ENCODE data around the gene HYI.
"Not testable (repeated sequence)": the region's sequence is repeated elsewhere in the genome, so short reads cannot be mapped to it uniquely, and the experiment has no call there.

The HYI gene

DNA sequence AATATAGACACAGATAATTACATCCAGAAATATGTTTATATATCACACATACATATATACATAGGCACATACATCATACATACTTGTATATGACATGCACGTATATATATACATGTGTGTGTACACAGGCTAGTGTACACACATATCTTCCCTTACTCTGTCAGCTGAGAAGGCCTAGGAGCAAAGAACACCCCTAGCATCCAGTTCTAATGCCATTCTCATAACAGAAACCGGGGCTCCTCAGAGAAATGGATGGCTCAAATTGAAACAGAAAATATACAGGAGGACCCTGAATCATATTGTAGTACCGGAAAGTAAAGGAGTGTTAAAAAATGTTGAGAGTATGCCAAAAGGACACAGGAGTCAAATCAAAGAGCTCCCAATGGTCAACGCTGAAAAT is 19.7 kb upstream of the HYI start:
- H3K4me3 ChIP-seq (replicated peaks; ENCODE audit: low read depth, low read length), result no peak overlapping the region
- no peak for DNase-seq (ENCODE audit: extremely low read depth, low read depth)
- no peak for TF ChIP-seq CTCF (IDR thresholded peaks at IDR 0.05; ENCODE audit: low read depth, low read length, missing control alignments)

DNA sequence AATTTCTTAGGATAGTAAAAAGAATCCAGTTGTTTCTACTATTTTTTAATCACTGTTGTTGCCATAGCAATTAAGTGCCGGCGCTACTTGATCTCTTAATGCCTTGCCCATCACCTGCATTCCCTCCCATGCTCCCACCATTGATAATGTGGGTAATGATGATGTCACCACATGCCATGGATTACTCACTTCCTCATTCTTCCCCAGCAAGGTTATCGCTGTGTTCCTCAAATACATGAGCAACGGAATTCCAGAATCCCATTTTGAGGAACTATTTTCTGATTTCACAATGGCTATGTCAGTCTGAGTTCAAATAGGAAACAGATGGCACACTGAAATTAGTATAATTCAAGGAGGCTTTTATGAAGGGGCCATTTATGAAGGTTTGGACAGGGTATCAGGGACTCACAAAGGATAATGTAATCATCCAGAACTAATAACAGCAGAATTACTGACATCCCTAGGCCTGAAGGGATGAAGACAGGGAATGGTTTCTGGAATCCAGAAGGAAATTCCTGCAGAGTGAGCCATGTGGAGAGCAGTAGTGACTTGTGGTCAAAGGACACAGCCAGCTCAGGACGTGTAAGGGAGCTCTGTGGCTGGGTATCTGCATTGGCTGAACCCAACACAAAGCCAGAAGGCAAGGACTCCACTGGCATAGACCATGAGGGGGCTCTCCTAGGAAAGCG is 18.9 kb upstream of the HYI start:
- not testable (repeated sequence) for H3K4me3 ChIP-seq (replicated peaks; ENCODE audit: low read depth, low read length)
- DNase-seq (ENCODE audit: extremely low read depth, low read depth), result peak; percentile 95

DNA sequence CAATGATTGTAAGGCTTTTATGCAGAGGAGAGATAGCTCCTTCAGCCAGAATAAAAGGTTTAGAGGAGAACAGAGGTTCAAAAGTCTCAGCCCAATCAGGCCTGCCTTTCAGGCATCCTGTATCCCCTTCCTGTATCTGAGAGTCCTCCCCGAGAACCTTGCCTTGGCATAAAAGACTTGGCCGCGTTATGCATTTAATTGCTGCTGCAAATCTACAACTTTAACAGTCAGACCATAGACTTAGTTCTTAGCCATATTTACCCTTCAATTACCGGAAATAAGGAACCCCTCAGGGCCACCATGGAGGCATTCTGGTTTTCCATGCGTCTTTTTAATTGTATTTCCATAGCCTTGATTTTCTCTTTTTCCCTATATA is 18.3 kb upstream of the HYI start:
- DNase-seq (ENCODE audit: extremely low read depth, low read depth), result no peak
- H3K4me3 ChIP-seq (replicated peaks; ENCODE audit: low read depth, low read length), result no peak overlapping the region

GRCh38 chr1:43469932-43470331 is 16.2 kb upstream of the HYI start:
- no peak overlapping the region for H3K4me3 ChIP-seq (replicated peaks; ENCODE audit: low read depth, low read length)

More for the DNA sequence above, 18.3 kb upstream of the HYI start:
- TF ChIP-seq CTCF (IDR thresholded peaks at IDR 0.05; ENCODE audit: low read depth, low read length, missing control alignments), result no peak

DNA sequence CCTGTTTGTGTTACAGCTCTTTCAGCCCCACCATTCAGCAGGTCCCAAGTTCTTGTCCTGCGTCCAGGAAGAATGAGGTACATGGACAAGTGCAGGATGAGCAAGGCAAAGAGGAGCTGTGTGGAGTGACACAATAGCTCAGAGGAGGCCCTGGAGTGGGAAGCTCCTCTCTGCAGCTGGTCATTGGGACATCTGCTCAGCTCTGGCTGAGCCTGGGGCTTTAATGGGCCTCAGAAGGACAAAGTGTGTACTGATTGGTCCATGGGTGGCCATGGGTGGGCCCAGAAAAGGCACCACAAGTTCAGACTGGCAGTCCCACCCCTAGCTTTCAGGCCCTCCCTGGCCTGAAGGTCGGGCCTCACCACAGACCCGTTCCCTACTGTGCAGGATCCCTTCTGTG is 14.7 kb upstream of the HYI start:
- TF ChIP-seq CTCF (IDR thresholded peaks at IDR 0.05; ENCODE audit: low read depth, low read length, missing control alignments), result no peak
- H3K4me3 ChIP-seq (replicated peaks; ENCODE audit: low read depth, low read length), result no peak overlapping the region
- no peak for DNase-seq (ENCODE audit: extremely low read depth, low read depth)

More at GRCh38 chr1:43469932-43470331, 16.2 kb upstream of the HYI start:
- no peak for DNase-seq (ENCODE audit: extremely low read depth, low read depth)
- no peak for TF ChIP-seq CTCF (IDR thresholded peaks at IDR 0.05; ENCODE audit: low read depth, low read length, missing control alignments)

DNA sequence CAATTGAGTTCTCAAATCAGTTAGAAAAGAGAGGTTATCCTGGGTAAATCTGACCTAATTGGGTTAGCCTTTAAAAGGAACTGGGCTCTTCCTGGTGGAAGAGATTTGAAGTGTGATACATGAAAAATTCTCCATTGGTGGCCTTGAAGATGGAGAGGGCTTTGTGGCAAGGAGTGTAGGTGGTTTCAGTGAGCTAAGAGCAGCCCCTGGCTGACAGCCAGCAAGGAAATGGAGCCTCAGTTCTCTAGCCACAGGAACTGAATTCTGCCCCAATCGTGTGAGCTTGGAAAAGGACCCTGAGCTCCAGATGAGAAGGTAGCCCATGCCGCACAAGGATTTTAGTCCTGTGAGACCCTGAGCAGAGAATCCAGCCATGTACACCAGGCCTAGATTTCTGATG is 12.7 kb upstream of the HYI start:
- TF ChIP-seq CTCF (IDR thresholded peaks at IDR 0.05; ENCODE audit: low read depth, low read length, missing control alignments), result no peak
- no peak for DNase-seq (ENCODE audit: extremely low read depth, low read depth)

DNA sequence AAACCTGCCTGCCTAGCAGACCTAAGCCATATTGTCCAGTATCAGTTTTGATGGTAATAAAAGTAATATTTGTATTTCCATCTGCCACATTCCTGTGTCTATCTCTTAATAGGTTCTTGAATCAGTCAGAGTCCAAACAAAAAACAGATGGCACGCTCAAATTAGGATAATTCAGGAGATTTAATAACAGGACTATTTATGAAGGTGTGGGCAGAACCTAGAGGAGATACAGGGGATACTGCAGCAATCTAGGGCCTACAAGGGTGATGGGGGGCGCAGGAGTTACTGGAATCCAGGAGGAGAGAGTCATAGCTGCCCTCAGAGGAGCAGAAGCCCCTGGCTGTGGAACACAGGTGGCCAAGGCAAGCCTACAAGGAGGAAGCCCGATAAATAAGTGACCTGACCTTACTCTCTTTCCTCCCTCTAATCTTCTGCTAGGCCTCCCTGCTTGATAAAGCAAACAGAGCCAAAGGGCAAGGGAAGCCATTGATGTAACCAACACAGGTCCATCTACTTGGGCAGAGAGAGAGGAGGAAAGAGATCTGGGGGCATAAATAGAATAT is 11.9 kb upstream of the HYI start:
- no peak for DNase-seq (ENCODE audit: extremely low read depth, low read depth)
- no peak for TF ChIP-seq CTCF (IDR thresholded peaks at IDR 0.05; ENCODE audit: low read depth, low read length, missing control alignments)

More for the DNA sequence above, 12.7 kb upstream of the HYI start:
- H3K4me3 ChIP-seq (replicated peaks; ENCODE audit: low read depth, low read length), result no peak overlapping the region

More for the DNA sequence above, 11.9 kb upstream of the HYI start:
- H3K4me3 ChIP-seq (replicated peaks; ENCODE audit: low read depth, low read length), result no peak overlapping the region
